OCI-LY3 (cell line): ENCODE measurements around the gene CRYBB2.
"Not testable (repeated sequence)": the region's sequence is repeated elsewhere in the genome, so short reads cannot be mapped to it uniquely, and the experiment has no call there.

Source experiments
- EZH2phosphoT487 ChIP-seq: fragments of 200-600 bp; shearing (Covaris generic); IDR thresholded peaks from 2 replicates; pipeline ENCODE4 v1.6.1; 2018; ENCODE audit warnings: antibody characterized with exemption, mixed run types, low read depth
- TF ChIP-seq, protein P1 (sequence below): fragments of 200-600, 300-600 bp; sonication (generic); IDR thresholded peaks from 2 replicates; pipeline ENCODE4 v1.5.1; 2014; ENCODE audit warnings: antibody characterized with exemption, low read length, low read depth

DNA sequence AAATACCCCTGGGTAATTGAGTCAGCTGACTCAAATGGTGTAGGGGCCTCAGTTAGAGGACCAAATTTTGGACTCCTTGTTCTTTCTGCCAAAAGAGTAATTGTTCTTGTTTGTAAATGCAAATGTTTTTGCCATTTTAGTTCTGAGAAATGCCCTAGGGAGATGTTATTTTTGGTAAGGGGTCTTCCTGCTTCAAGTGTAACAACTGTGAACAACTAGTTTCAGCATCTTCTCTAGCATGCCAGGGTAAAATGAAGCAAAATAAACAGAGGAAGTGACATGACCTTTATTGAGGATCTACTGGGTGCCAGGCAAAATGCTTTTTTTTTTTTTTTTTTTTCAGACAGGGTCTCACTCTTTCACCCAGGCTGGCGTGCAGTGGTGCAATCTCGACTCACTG is 60.7 kb downstream of the CRYBB2 start:
- TF ChIP-seq, protein P1, sequence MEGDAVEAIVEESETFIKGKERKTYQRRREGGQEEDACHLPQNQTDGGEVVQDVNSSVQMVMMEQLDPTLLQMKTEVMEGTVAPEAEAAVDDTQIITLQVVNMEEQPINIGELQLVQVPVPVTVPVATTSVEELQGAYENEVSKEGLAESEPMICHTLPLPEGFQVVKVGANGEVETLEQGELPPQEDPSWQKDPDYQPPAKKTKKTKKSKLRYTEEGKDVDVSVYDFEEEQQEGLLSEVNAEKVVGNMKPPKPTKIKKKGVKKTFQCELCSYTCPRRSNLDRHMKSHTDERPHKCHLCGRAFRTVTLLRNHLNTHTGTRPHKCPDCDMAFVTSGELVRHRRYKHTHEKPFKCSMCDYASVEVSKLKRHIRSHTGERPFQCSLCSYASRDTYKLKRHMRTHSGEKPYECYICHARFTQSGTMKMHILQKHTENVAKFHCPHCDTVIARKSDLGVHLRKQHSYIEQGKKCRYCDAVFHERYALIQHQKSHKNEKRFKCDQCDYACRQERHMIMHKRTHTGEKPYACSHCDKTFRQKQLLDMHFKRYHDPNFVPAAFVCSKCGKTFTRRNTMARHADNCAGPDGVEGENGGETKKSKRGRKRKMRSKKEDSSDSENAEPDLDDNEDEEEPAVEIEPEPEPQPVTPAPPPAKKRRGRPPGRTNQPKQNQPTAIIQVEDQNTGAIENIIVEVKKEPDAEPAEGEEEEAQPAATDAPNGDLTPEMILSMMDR: not testable (repeated sequence)
- not testable (repeated sequence) for TF ChIP-seq EZH2phosphoT487
